ENCODE measurements around the gene INTS11. TPM values are rescaled to one million over a fixed set of nuclear protein-coding genes. Genes with fewer than 3 reads are reported as not detected.

The INTS11 gene
- total and polyA plus RNA-seq, 9 of the 15 experiments (the other 6 are each of a cell fraction or from before 2014, with no cell fraction given), result 3.6 to 183 (median 110) TPM

GRCh38 chr1:1358433-1359271, 34.2 kb upstream of the INTS11 start, which contains the start of gene MXRA8 (continued):
- no peak for TF ChIP-seq HDAC6 (IDR thresholded peaks at IDR 0.05; ENCODE audit: low read depth, low read length)
- peak; percentile 66; the same call in 1 of the 2 replicates for TF ChIP-seq KLF13 (tag; IDR thresholded peaks at IDR 0.05; ENCODE audit: borderline replicate concordance, low read depth)
- TF ChIP-seq FOXA3 (CRISPR knock-in tag; conservative IDR thresholded peaks at IDR 0.05 in 1 of 2, IDR thresholded peaks at IDR 0.05 in 1 of 2), result peak in 1 of 2 experiments; percentile 47; a peak in 1 of 4 replicates
- TF ChIP-seq XRCC4 (IDR thresholded peaks at IDR 0.05; ENCODE audit: extremely low read depth, insufficient read depth, insufficient read length), result no peak
- TF ChIP-seq ZNF431 (CRISPR knock-in tag; IDR thresholded peaks at IDR 0.05), result no peak
- no peak for TF ChIP-seq TRIM25 (IDR thresholded peaks at IDR 0.05; ENCODE audit: borderline replicate concordance)
- no peak for TF ChIP-seq SMARCC2 (IDR thresholded peaks at IDR 0.05; ENCODE audit: low read depth)
- TF ChIP-seq ZBTB34 (CRISPR knock-in tag; IDR thresholded peaks at IDR 0.05), result no peak
- TF ChIP-seq KAT2B (IDR thresholded peaks at IDR 0.05; ENCODE audit: low read depth, low read length), result no peak
- no peak for TF ChIP-seq E2F4 (CRISPR knock-in tag; IDR thresholded peaks at IDR 0.05; ENCODE audit: low read depth)
- TF ChIP-seq ZBTB12 (CRISPR knock-in tag; IDR thresholded peaks at IDR 0.05), result 0 out of 2 replicates have a peak, but pooled peaks have one; percentile 20
- TF ChIP-seq ZFP30 (CRISPR knock-in tag; IDR thresholded peaks at IDR 0.05; ENCODE audit: borderline replicate concordance), result no peak
- TF ChIP-seq KLF6 (CRISPR knock-in tag; IDR thresholded peaks at IDR 0.05; ENCODE audit: borderline replicate concordance), result peak; percentile 70; the same call in 1 of the 2 replicates
- no peak for TF ChIP-seq MXD1 (CRISPR knock-in tag; IDR thresholded peaks at IDR 0.05; ENCODE audit: borderline replicate concordance, poor library complexity, severe bottlenecking)
- TF ChIP-seq LEF1 (IDR thresholded peaks at IDR 0.05), result peak; percentile 79
- TF ChIP-seq ZBTB49 (CRISPR knock-in tag; IDR thresholded peaks at IDR 0.05; ENCODE audit: borderline replicate concordance), result no peak
- TF ChIP-seq PHF20 (IDR thresholded peaks at IDR 0.05; ENCODE audit: partially characterized antibody), result peak; percentile 44

All from K562 (cell line).